Thyroid gland (tissue), 4 donors: ENCODE data around the gene ASCL2. TPM values are rescaled to one million over a fixed set of nuclear protein-coding genes. Genes with fewer than 3 reads are reported as not detected.
"Not testable (repeated sequence)": the region's sequence is repeated elsewhere in the genome, so short reads cannot be mapped to it uniquely, and the experiment has no call there.

Experiments
- DNase-seq, 2 donors: peaks; one replicate each; pipeline ENCODE4 v3.0.0-alpha.2; 2019
- H3K27ac ChIP-seq, 3 donors: fragments of 200-600 bp; sonication (generic); 1 replicate in 2 of 3; 2 replicates in 1 of 3; pipeline ENCODE4 v1.5.1; 2016 to 2019; ENCODE audit warnings: mild to moderate bottlenecking in 1 of 3, moderate library complexity in 1 of 3
- H3K27me3 ChIP-seq: fragments of 200-600 bp; sonication (generic); one replicate; pipeline ENCODE4 v1.5.1; 2019
- H3K36me3 ChIP-seq, 2 donors: fragments of 200-600 bp; sonication (generic); one replicate each; pipeline ENCODE4 v1.5.1; 2016 to 2019
- H3K4me1 ChIP-seq, 2 donors: fragments of 200-600 bp; sonication (generic); one replicate each; pipeline ENCODE4 v1.5.1; 2017 to 2019
- H3K4me3 ChIP-seq, 3 donors: fragments of 200-600 bp; sonication (generic); replicated peaks in 1 of 3; 1 replicate in 2 of 3; 2 replicates in 1 of 3; pipeline ENCODE4 v1.5.1; 2016; ENCODE audit warnings: mild to moderate bottlenecking in 1 of 3
- H3K9me3 ChIP-seq: fragments of 200-600 bp; sonication (generic); one replicate; pipeline ENCODE4 v1.5.1; 2017
- CTCF ChIP-seq, 6 experiments: fragments of 200-600 bp in 3 of 6; fragments of 450-650 bp in 3 of 6; sonication (generic) in 3 of 6; IDR thresholded peaks; one replicate each; pipeline ENCODE4 v1.5.1; 2016 to 2019; ENCODE audit warnings: antibody characterized with exemption in 6 of 6, mild to moderate bottlenecking in 2 of 6, inconsistent platforms in 1 of 6, moderate library complexity in 1 of 6
- POLR2A ChIP-seq, 2 donors: fragments of 450-650 bp; IDR thresholded peaks; one replicate each; pipeline ENCODE4 v1.6.1; 2017; ENCODE audit warnings: antibody characterized with exemption in 2 of 2, mild to moderate bottlenecking in 2 of 2, moderate library complexity in 1 of 2
- WGBS, 2 donors: methylation state at CpG; one replicate each; pipeline ENCODE4 v1.1.5; 2017; 5-methylcytosine and 5-hydroxymethylcytosine counted together
- intact Hi-C: fragments of 100-400 bp; cut with DNase I; formaldehyde crosslinking; loops from one replicate; pipeline ENCODE4 v1.15.1; 2023
- total RNA-seq, 4 donors: library from RNA; depleted of rRNA; stranded (reverse); fragments of >200 nt; gene quantifications; one replicate each; pipeline ENCODE4 v1.2.3, GENCODE V29; 2016

The ASCL2 gene
- total RNA-seq, 4 donors from 2014 or later: 0.46 to 2.9 (median 0.66) TPM

- Histone ChIP-seq H3K27me3 (no peaks in the 10 kb centered on the region), H3K4me1 (no peaks in the 10 kb centered on the region), H3K4me3 (no peak overlapping the region), H3K27ac (no peak overlapping the region), H3K36me3 (no peaks in the 10 kb centered on the region), H3K9me3 (no peaks in the 10 kb centered on the region)
- intact Hi-C loops: no loop called here
- TF ChIP-seq POLR2A (IDR thresholded peaks at IDR 0.05) (no peak), CTCF (IDR thresholded peaks at IDR 0.05) (no peak)
- no peak for DNase-seq
- WGBS, 2 donors: 61 to 63% methylated on average over 16 of the region's 16 CpGs
Measured at GRCh38 chr11:2287091-2287490, 16.7 kb upstream of the ASCL2 start.

- intact Hi-C loops, H3K27me3 ChIP-seq: not testable (repeated sequence)
- 86 to 91% methylated on average over 10 to 11 of the region's 13 CpGs for WGBS, 2 donors
Measured at GRCh38 chr11:2286350-2286749, 16.0 kb upstream of the ASCL2 start.

GRCh38 chr11:2280208-2280607 is 9.8 kb upstream of the ASCL2 start:
- TF ChIP-seq POLR2A (IDR thresholded peaks at IDR 0.05) (no peak), CTCF (IDR thresholded peaks at IDR 0.05) (no peak)
- intact Hi-C loops: no loop called here
- 81 to 83% methylated on average over 2 of the region's 2 CpGs for WGBS, 2 donors

More at GRCh38 chr11:2286350-2286749, 16.0 kb upstream of the ASCL2 start:
- H3K27ac ChIP-seq, H3K4me3 ChIP-seq, H3K36me3 ChIP-seq, H3K4me1 ChIP-seq, H3K9me3 ChIP-seq: not testable (repeated sequence)
- DNase-seq: peak in 1 of 2 donors; percentile 4

GRCh38 chr11:2277933-2278523 is 7.6 kb upstream of the ASCL2 start:
- 81 to 84% methylated on average over 6 of the region's 6 CpGs for WGBS, 2 donors

More at GRCh38 chr11:2280208-2280607, 9.8 kb upstream of the ASCL2 start:
- DNase-seq: no peak
- H3K27ac ChIP-seq: no peak overlapping the region
- H3K9me3 ChIP-seq: no peaks in the 10 kb centered on the region
- H3K4me1 ChIP-seq: no peaks in the 10 kb centered on the region
- H3K36me3 ChIP-seq: no peaks in the 10 kb centered on the region
- no peaks in the 10 kb centered on the region for H3K27me3 ChIP-seq
- no peak overlapping the region for H3K4me3 ChIP-seq

GRCh38 chr11:2277008-2277346 is 6.6 kb upstream of the ASCL2 start:
- Histone ChIP-seq H3K4me3 (no peak overlapping the region), H3K36me3 (no peaks in the 10 kb centered on the region), H3K27ac (peak overlapping the region in 1 of 3 donors; percentile 15), H3K9me3 (no peaks in the 10 kb centered on the region), H3K4me1 (peaks cover 0 to 13% of the 10 kb centered on the region in 2 donors), H3K27me3 (no peaks in the 10 kb centered on the region)
- intact Hi-C loops: no loop called here
- TF ChIP-seq CTCF (IDR thresholded peaks at IDR 0.05) (no peak), POLR2A (IDR thresholded peaks at IDR 0.05) (no peak)
- DNase-seq: no peak
- 61 to 65% methylated on average over 5 to 6 of the region's 6 CpGs for WGBS, 2 donors

More at GRCh38 chr11:2277933-2278523, 7.6 kb upstream of the ASCL2 start:
- no peak for DNase-seq
- TF ChIP-seq CTCF (IDR thresholded peaks at IDR 0.05): no peak
- no peak for TF ChIP-seq POLR2A (IDR thresholded peaks at IDR 0.05)
- Histone ChIP-seq H3K36me3 (no peaks in the 10 kb centered on the region), H3K27me3 (no peaks in the 10 kb centered on the region), H3K9me3 (no peaks in the 10 kb centered on the region), H3K27ac (no peak overlapping the region), H3K4me3 (no peak overlapping the region), H3K4me1 (peaks cover 0 to 12% of the 10 kb centered on the region in 2 donors)
- intact Hi-C loops: no loop called here
